Esophagus squamous epithelium (tissue), 4 donors: ENCODE results near the gene ADAMTS2.

Source experiments
- CTCF ChIP-seq, 6 experiments: fragments of 450-650 bp in 4 of 6; fragments of 200-600 bp in 2 of 6; sonication (generic) in 2 of 6; IDR thresholded peaks; one replicate each; pipeline ENCODE4 v1.5.1; 2016 to 2019; ENCODE audit warnings: antibody characterized with exemption in 6 of 6, mild to moderate bottlenecking in 4 of 6, moderate library complexity in 4 of 6
- POLR2A ChIP-seq, 4 donors: fragments of 450-650 bp; IDR thresholded peaks; one replicate each; pipeline ENCODE4 v1.6.1; 2017; ENCODE audit warnings: antibody characterized with exemption in 4 of 4, mild to moderate bottlenecking in 4 of 4, moderate library complexity in 3 of 4

- TF ChIP-seq CTCF (IDR thresholded peaks at IDR 0.05) (no peak), POLR2A (IDR thresholded peaks at IDR 0.05) (no peak)
Measured at GRCh38 chr5:179211068-179211467, 134.2 kb downstream of the ADAMTS2 start.
